Parathyroid adenoma (tissue), 2 donors: ENCODE results near the gene RBBP8NL.

ENCODE experiments used
- H2AFZ ChIP-seq: fragments of 300-600 bp; sonication (generic); one replicate; pipeline ENCODE4 v1.7.0; 2017; ENCODE audit warnings: antibody characterized with exemption, mild to moderate bottlenecking
- H3K27ac ChIP-seq: fragments of 300-600 bp; sonication (generic); one replicate; pipeline ENCODE4 v1.7.0; 2017
- H3K27me3 ChIP-seq: fragments of 300-600 bp; sonication (generic); one replicate; pipeline ENCODE4 v1.7.0; 2017; ENCODE audit warnings: low read length; ENCODE audit not compliant: control insufficient read depth, insufficient read depth
- H3K36me3 ChIP-seq: fragments of 300-600 bp; sonication (generic); one replicate; pipeline ENCODE4 v1.7.0; 2017; ENCODE audit warnings: low read length; ENCODE audit not compliant: control insufficient read depth, insufficient read depth
- H3K4me1 ChIP-seq: fragments of 300-600 bp; sonication (generic); one replicate; pipeline ENCODE4 v1.7.0; 2017; ENCODE audit warnings: control low read depth
- H3K4me2 ChIP-seq: fragments of 300-600 bp; sonication (generic); one replicate; pipeline ENCODE4 v1.7.0; 2017; ENCODE audit warnings: low read length
- H3K4me3 ChIP-seq: fragments of 300-600 bp; sonication (generic); one replicate; pipeline ENCODE4 v1.7.0; 2017; ENCODE audit warnings: low read depth, low read length
- H3K79me2 ChIP-seq: fragments of 300-600 bp; sonication (generic); one replicate; pipeline ENCODE4 v1.7.0; 2017; ENCODE audit warnings: control low read depth
- H3K9ac ChIP-seq: fragments of 300-600 bp; sonication (generic); one replicate; pipeline ENCODE4 v1.7.0; 2017; ENCODE audit warnings: mild to moderate bottlenecking
- H3K9me3 ChIP-seq: fragments of 300-600 bp; sonication (generic); one replicate; pipeline ENCODE4 v1.7.0; 2017; ENCODE audit warnings: low read length; ENCODE audit not compliant: control insufficient read depth
- TF ChIP-seq, protein P1 (sequence below): fragments of 300-600 bp; sonication (generic); IDR thresholded peaks from one replicate; pipeline ENCODE4 v1.7.0; 2017; ENCODE audit warnings: antibody characterized with exemption, mild to moderate bottlenecking
- donor health status: primary hyperparathyroidism.

Gene RBBP8NL

DNA sequence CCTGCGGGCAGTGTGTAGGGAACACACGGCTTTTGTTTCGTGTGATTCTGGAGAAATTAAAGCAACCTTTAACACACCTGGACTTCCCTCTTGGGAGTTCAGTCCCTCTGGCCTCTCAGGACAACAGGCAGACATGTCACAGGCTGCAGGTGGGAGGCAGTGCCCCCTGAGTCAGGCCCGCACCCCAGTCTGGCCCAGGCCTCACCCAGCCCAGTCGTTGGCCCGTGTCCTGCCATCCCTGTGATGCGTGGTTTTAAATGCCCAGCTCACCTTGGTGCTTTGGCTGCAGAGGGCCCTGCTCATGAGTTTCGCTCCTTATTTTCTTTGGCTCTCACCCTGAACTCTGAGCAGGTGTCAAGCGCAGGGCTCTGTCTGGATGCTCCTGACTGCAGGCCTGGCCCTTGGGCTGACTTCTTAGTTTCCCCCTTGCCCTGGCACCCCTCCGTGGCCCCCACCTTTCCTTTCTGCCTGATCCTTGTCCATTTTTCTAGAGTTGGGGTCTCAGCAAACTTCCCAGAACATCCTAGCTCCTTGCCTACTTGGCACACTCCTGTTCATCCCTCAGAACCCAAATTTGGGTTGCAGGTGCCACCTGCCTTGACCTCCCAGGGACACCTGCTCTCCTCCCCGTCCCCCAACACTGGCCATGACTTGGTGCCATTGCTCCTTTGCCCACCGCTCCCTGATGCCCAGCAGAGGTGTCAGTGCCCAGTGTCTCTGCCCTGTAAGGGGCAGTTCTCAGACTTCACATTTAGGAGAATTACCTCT, 18.1 kb downstream of the RBBP8NL start:
- Histone ChIP-seq H3K27ac (no peak overlapping the region), H3K4me3 (no peak overlapping the region), H3K79me2 (no peaks in the 10 kb centered on the region), H3K9me3 (no peaks in the 10 kb centered on the region), H2AFZ (peak overlapping the region; percentile 43), H3K9ac (no peak overlapping the region), H3K27me3 (no peaks in the 10 kb centered on the region), H3K4me1 (peaks cover 22% of the 10 kb centered on the region), H3K4me2 (no peak overlapping the region), H3K36me3 (no peaks in the 10 kb centered on the region)
- TF ChIP-seq, protein P1, sequence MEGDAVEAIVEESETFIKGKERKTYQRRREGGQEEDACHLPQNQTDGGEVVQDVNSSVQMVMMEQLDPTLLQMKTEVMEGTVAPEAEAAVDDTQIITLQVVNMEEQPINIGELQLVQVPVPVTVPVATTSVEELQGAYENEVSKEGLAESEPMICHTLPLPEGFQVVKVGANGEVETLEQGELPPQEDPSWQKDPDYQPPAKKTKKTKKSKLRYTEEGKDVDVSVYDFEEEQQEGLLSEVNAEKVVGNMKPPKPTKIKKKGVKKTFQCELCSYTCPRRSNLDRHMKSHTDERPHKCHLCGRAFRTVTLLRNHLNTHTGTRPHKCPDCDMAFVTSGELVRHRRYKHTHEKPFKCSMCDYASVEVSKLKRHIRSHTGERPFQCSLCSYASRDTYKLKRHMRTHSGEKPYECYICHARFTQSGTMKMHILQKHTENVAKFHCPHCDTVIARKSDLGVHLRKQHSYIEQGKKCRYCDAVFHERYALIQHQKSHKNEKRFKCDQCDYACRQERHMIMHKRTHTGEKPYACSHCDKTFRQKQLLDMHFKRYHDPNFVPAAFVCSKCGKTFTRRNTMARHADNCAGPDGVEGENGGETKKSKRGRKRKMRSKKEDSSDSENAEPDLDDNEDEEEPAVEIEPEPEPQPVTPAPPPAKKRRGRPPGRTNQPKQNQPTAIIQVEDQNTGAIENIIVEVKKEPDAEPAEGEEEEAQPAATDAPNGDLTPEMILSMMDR: no peak

DNA sequence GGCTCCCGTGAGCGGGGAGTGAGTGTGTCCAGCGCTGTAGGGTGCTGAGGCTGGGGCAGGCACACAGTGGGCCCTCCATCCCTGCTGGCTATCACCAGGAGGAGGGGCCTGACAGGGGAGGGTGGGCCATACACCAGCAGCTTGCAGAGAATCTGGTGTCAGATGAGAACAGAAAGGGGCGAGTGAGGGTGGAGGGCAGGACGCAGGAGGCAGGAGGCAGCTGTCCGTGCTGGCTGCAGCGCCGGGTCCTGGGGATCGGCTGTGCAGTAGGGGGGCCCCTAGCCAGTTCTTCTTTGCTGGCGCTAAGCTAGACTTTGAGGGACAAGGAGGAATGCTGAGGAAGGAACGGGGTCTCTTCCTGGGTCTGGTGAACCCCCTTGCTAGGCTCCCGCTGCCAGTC, 18.7 kb downstream of the RBBP8NL start:
- Histone ChIP-seq H3K9ac (no peak overlapping the region), H3K4me3 (no peak overlapping the region), H3K36me3 (no peaks in the 10 kb centered on the region), H2AFZ (no peak overlapping the region), H3K4me1 (peaks cover 22% of the 10 kb centered on the region), H3K9me3 (no peaks in the 10 kb centered on the region), H3K27me3 (no peaks in the 10 kb centered on the region), H3K79me2 (no peaks in the 10 kb centered on the region), H3K4me2 (no peak overlapping the region), H3K27ac (no peak overlapping the region)
- TF ChIP-seq, protein P1: no peak

DNA sequence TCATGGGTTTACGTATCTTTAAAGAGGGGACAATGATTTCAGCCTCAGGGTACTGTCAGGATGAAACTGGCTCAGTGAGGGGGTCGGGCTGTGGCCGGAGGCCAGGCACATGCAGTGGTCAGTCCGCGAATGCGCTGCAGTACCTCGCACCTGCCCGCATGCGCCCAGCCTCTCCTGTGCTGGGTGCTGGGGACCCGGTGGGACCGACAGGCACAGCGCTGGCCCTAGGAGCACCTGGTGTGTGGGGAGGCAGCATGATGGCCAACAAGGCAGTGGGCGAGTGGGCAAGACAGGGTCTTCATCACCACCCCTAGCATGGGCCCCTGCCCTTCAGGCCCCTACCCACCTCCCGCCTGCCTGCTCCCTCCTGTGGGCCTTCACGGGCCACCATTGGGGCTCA, 19.3 kb downstream of the RBBP8NL start:
- Histone ChIP-seq H3K27me3 (no peaks in the 10 kb centered on the region), H3K79me2 (no peaks in the 10 kb centered on the region), H2AFZ (no peak overlapping the region), H3K36me3 (no peaks in the 10 kb centered on the region), H3K4me3 (peak overlapping the region; percentile 61), H3K9me3 (no peaks in the 10 kb centered on the region), H3K4me2 (peak overlapping the region; percentile 87), H3K27ac (no peak overlapping the region), H3K9ac (no peak overlapping the region), H3K4me1 (peaks cover 22% of the 10 kb centered on the region)
- TF ChIP-seq, protein P1: no peak

DNA sequence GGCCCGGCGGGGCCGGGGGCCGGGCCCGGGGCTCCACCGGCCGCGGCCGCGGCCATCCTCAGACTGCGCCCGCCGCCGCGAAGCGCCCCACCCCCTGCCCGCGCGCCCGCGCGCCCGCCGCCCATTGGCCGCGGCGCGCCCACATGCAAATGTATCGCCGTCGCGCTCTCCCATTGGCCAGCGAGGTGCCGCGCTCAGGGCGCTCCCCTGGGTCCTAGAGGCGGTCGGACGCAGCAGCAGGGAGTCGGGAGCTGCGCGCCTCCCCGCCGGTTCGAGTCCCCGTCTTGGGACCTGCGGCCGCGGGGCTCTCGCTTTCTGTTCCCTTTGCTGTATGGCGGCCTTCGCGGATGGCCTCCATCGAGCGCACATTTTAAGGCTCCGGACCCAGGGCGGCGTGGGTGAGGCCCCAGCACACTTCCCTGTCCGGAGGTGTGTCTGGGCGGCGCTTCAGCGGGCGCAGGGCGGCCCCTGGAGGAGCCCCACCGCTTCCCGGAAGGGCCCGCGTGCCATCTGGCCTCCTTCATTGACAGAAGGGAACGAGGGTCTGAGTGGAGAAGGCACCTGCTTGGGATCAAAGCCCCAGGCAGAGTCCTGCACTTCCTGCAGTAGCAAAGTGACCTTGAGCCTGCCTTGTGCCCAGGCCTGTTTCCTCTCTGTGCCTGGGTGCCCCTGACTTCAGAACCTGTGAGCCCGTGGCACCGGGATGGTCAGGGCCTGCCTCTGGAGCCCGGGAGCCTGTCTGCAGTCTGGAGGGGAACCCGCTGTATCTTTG, 19.9 kb downstream of the RBBP8NL start, which contains the start of gene CABLES2:
CABLES2 (minus strand) TSS at position 65 of the 772 bp plus-strand sequence; CDS start at position 56, 9 bp downstream.
- H3K4me3 ChIP-seq: peak within 1 kb of the TSS; percentile 62
- H3K27ac ChIP-seq: peak within 1 kb of the TSS; percentile 29
- H3K9me3 ChIP-seq: no peaks in the 10 kb centered on the region
- TF ChIP-seq, protein P1: peak; percentile 26
- H3K79me2 ChIP-seq: no peaks in the 10 kb centered on the region
- H2AFZ ChIP-seq: peak within 1 kb of the TSS; percentile 86
- H3K4me1 ChIP-seq: peaks cover 22% of the 10 kb centered on the region
- H3K27me3 ChIP-seq: no peaks in the 10 kb centered on the region
- peak within 1 kb of the TSS; percentile 92 for H3K4me2 ChIP-seq
- peak within 1 kb of the TSS; percentile 29 for H3K9ac ChIP-seq
- H3K36me3 ChIP-seq: no peaks in the 10 kb centered on the region
